Keratinocyte (primary cell): Measurements from ENCODE around the gene WNK2. TPM values are rescaled to one million over a fixed set of nuclear protein-coding genes. Genes with fewer than 3 reads are reported as not detected.

Experiments used
- DNase-seq: peaks from one replicate; pipeline ENCODE4 v3.0.0-alpha.2; 2011; ENCODE audit warnings: low read depth, missing footprints, low spot score
- FAIRE-seq: peaks from 2 replicates; lab custom pipeline; 2011; peaks lifted over from hg19 to GRCh38; lab: Jason Lieb, UNC
- H2AFZ ChIP-seq: 2 replicates; pipeline ENCODE4 v1.6.0; 2012; ENCODE audit warnings: low read length, control low read depth, inconsistent platforms; ENCODE audit not compliant: control insufficient read depth
- H3K27ac ChIP-seq: 2 replicates; pipeline ENCODE4 v1.5.1; 2011; ENCODE audit warnings: low read length; ENCODE audit not compliant: control insufficient read depth, insufficient read depth
- H3K27me3 ChIP-seq: 3 replicates; pipeline ENCODE4 v1.6.0; 2011; ENCODE audit warnings: low read length; ENCODE audit not compliant: control insufficient read depth, insufficient read depth; ENCODE audit errors: extremely low read depth
- H3K36me3 ChIP-seq, 2 experiments: 2 replicates in 1 of 2; 3 replicates in 1 of 2; pipeline ENCODE4 v1.5.1; 2011; ENCODE audit warnings: low read length in 2 of 2, mild to moderate bottlenecking in 1 of 2; ENCODE audit not compliant: control insufficient read depth in 2 of 2, insufficient read depth in 2 of 2; ENCODE audit errors: extremely low read depth in 1 of 2
- H3K4me1 ChIP-seq: 3 replicates; pipeline ENCODE4 v1.5.1; 2011; ENCODE audit warnings: low read length; ENCODE audit not compliant: control insufficient read depth, insufficient read depth; ENCODE audit errors: extremely low read depth
- H3K4me2 ChIP-seq: 3 replicates; pipeline ENCODE4 v1.6.0; 2011; ENCODE audit warnings: low read depth, low read length; ENCODE audit not compliant: control insufficient read depth, insufficient read depth; ENCODE audit errors: extremely low read depth
- H3K4me3 ChIP-seq, 3 experiments: fragments of 200-600 bp in 1 of 3; sonication (generic) in 1 of 3; 2 replicates in 2 of 3; 3 replicates in 1 of 3; pipeline ENCODE4 v1.5.1; 2011 to 2016; ENCODE audit warnings: low read length in 3 of 3, mild to moderate bottlenecking in 3 of 3, control low read depth in 2 of 3, inconsistent platforms in 1 of 3, low read depth in 1 of 3, mixed read lengths in 1 of 3, mixed run types in 1 of 3, moderate library complexity in 1 of 3; ENCODE audit not compliant: control insufficient read depth in 2 of 3, insufficient read depth in 2 of 3; ENCODE audit errors: extremely low read depth in 1 of 3
- H3K79me2 ChIP-seq: 2 replicates; pipeline ENCODE4 v1.6.0; 2012; ENCODE audit warnings: low read length; ENCODE audit not compliant: control insufficient read depth, insufficient read depth
- H3K9ac ChIP-seq: 3 replicates; pipeline ENCODE4 v1.6.0; 2011; ENCODE audit warnings: low read length; ENCODE audit not compliant: control insufficient read depth, insufficient read depth; ENCODE audit errors: extremely low read depth
- H3K9me1 ChIP-seq: 3 replicates; pipeline ENCODE4 v1.6.0; 2011; ENCODE audit warnings: low read length; ENCODE audit not compliant: control insufficient read depth, insufficient read depth; ENCODE audit errors: extremely low read depth
- H3K9me3 ChIP-seq: 2 replicates; pipeline ENCODE4 v1.5.1; 2012; ENCODE audit warnings: low read depth, low read length; ENCODE audit not compliant: control insufficient read depth
- H4K20me1 ChIP-seq: 3 replicates; pipeline ENCODE4 v1.6.0; 2011; ENCODE audit warnings: low read length; ENCODE audit not compliant: control insufficient read depth, insufficient read depth; ENCODE audit errors: extremely low read depth
- CTCF ChIP-seq, 3 experiments: IDR thresholded peaks in 1 of 3; conservative IDR thresholded peaks in 1 of 3; optimal IDR thresholded peaks in 1 of 3; 2 replicates in 2 of 3; 3 replicates in 1 of 3; pipeline versions ENCODE3 to v1.5.1; 2011; ENCODE audit warnings: low read length in 3 of 3, mild to moderate bottlenecking in 3 of 3, moderate library complexity in 2 of 3, control low read depth in 1 of 3, inconsistent platforms in 1 of 3; ENCODE audit not compliant: insufficient read depth in 2 of 3; ENCODE audit errors: extremely low read depth in 1 of 3
- EZH2 ChIP-seq: IDR thresholded peaks from one replicate; pipeline ENCODE4 v1.6.1; 2012; ENCODE audit warnings: inconsistent platforms, mild to moderate bottlenecking, low read length, moderate library complexity
- dilution Hi-C: fragments of 300-500 bp; cut with MboI; formaldehyde crosslinking; loops from one replicate; pipeline ENCODE4 v1.7.0; 2020; ENCODE audit warnings: low sequenced_read_pairs; ENCODE audit not compliant: extremely low pct_ligation_motif_present
- polyA plus RNA-seq, 5 experiments: library from polyadenylated mRNA; depleted of rRNA in 3 of 5; stranded (reverse) in 3 of 5; stranded (forward) in 1 of 5; unstranded in 1 of 5; fragments of >200 nt; gene quantifications; 1 replicate in 1 of 5; 2 replicates in 3 of 5; 3 replicates in 1 of 5; pipeline versions ENCODE4 v1.2.1 to v1.2.3, GENCODE V29; 2011 to 2012; ENCODE audit warnings: missing spikeins in 2 of 5, low read depth in 1 of 5, low replicate concordance in 1 of 5

Gene WNK2
- polyA plus RNA-seq, 1 donor (not counting 4 experiments of a cell fraction or from before 2014, with no cell fraction given) = not detected

- Histone ChIP-seq H3K4me1 (no peaks in the 10 kb centered on the region), H3K27me3 (peaks cover 4% of the 10 kb centered on the region), H3K9ac (no peak overlapping the region), H3K79me2 (no peaks in the 10 kb centered on the region), H3K9me1 (no peaks in the 10 kb centered on the region), H4K20me1 (no peaks in the 10 kb centered on the region), H3K36me3 (no peaks in the 10 kb centered on the region), H3K4me3 (no peak overlapping the region), H3K4me2 (no peak overlapping the region), H2AFZ (no peak overlapping the region), H3K9me3 (no peaks in the 10 kb centered on the region), H3K27ac (no peak overlapping the region)
- DNase-seq (no peak), FAIRE-seq (no peak)
- dilution Hi-C loops = no loop called here
- TF ChIP-seq EZH2 (no peak), CTCF (optimal IDR thresholded peaks at IDR 0.05 in 1 of 3, IDR thresholded peaks at IDR 0.05 in 1 of 3, conservative IDR thresholded peaks at IDR 0.05 in 1 of 3; ENCODE audit: extremely low read depth in 1 of 3, insufficient read depth in 2 of 3, low read length in 3 of 3) (no peak)
Observed at GRCh38 chr9:93329629-93330280, 145.8 kb downstream of the WNK2 start.

- FAIRE-seq (no peak), DNase-seq (no peak)
- Histone ChIP-seq H3K79me2 (no peaks in the 10 kb centered on the region), H3K4me2 (no peak overlapping the region), H3K36me3 (no peaks in the 10 kb centered on the region), H3K27me3 (no peaks in the 10 kb centered on the region), H4K20me1 (no peaks in the 10 kb centered on the region), H3K9me3 (no peaks in the 10 kb centered on the region), H3K4me3 (no peak overlapping the region), H3K4me1 (no peaks in the 10 kb centered on the region), H3K27ac (no peak overlapping the region), H3K9ac (no peak overlapping the region), H3K9me1 (no peaks in the 10 kb centered on the region), H2AFZ (no peak overlapping the region)
- dilution Hi-C loops = no loop called here
- no peak for TF ChIP-seq CTCF (optimal IDR thresholded peaks at IDR 0.05 in 1 of 3, IDR thresholded peaks at IDR 0.05 in 1 of 3, conservative IDR thresholded peaks at IDR 0.05 in 1 of 3; ENCODE audit: extremely low read depth in 1 of 3, insufficient read depth in 2 of 3, low read length in 3 of 3)
- TF ChIP-seq EZH2 = no peak
Observed at GRCh38 chr9:93332317-93332716, 148.4 kb downstream of the WNK2 start.
